Measurements from ENCODE around the gene SLC9A9.

DNA sequence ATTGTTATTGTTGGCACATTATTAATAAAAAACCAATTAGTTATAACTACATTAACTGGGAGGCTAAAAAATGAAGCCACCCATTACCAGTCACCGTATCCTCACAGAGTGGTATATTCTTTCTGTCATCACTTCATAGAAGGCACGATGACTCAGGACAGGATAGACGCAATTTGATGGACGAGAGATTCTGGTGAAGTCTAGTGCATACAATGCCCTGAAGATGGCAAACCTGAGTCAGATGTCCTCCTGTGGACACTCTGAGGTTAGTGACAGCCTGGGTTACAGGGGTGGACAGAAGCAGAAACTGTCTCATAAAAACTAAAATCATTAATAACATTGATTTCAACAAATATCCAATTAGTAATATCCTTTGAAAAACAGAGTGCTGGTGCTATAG lies 150.3 kb downstream of the SLC9A9 start:
- TF ChIP-seq, protein P1, sequence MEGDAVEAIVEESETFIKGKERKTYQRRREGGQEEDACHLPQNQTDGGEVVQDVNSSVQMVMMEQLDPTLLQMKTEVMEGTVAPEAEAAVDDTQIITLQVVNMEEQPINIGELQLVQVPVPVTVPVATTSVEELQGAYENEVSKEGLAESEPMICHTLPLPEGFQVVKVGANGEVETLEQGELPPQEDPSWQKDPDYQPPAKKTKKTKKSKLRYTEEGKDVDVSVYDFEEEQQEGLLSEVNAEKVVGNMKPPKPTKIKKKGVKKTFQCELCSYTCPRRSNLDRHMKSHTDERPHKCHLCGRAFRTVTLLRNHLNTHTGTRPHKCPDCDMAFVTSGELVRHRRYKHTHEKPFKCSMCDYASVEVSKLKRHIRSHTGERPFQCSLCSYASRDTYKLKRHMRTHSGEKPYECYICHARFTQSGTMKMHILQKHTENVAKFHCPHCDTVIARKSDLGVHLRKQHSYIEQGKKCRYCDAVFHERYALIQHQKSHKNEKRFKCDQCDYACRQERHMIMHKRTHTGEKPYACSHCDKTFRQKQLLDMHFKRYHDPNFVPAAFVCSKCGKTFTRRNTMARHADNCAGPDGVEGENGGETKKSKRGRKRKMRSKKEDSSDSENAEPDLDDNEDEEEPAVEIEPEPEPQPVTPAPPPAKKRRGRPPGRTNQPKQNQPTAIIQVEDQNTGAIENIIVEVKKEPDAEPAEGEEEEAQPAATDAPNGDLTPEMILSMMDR (IDR thresholded peaks at IDR 0.05) = no peak
- no peak for TF ChIP-seq POLR2AphosphoS5 (IDR thresholded peaks at IDR 0.05)

Data from prostate gland (tissue), 2 donors.